NCI-H2029 (cell line): Measurements from ENCODE around the gene ADGRA1.

Source experiments
- DNase-seq: peaks from one replicate; lab custom pipeline; 2025; lab: John Stamatoyannopoulos, UW

Gene ADGRA1

GRCh38 chr10:133056001-133056400, 31.7 kb upstream of the ADGRA1 start:
- DNase-seq: no peak

GRCh38 chr10:133056651-133057178, 31.0 kb upstream of the ADGRA1 start:
- DNase-seq: no peak

GRCh38 chr10:133058331-133059092, 29.2 kb upstream of the ADGRA1 start:
- no peak for DNase-seq

- DNase-seq: no peak
Observed at GRCh38 chr10:133059093-133059470, 28.6 kb upstream of the ADGRA1 start.

- DNase-seq: no peak
Observed at GRCh38 chr10:133059571-133059970, 28.2 kb upstream of the ADGRA1 start.

- no peak for DNase-seq
Observed at GRCh38 chr10:133060022-133060421, 27.7 kb upstream of the ADGRA1 start.

- no peak for DNase-seq
Observed at GRCh38 chr10:133060466-133060865, 27.3 kb upstream of the ADGRA1 start.

GRCh38 chr10:133060881-133061280, 26.8 kb upstream of the ADGRA1 start:
- DNase-seq: no peak

GRCh38 chr10:133061296-133062038, 26.3 kb upstream of the ADGRA1 start:
- DNase-seq: no peak

- no peak for DNase-seq
Observed at GRCh38 chr10:133062085-133062484, 25.6 kb upstream of the ADGRA1 start.

GRCh38 chr10:133062635-133063034, 25.1 kb upstream of the ADGRA1 start:
- no peak for DNase-seq

- no peak for DNase-seq
Observed at GRCh38 chr10:133067149-133068105, 20.3 kb upstream of the ADGRA1 start.

- no peak for DNase-seq
Observed at GRCh38 chr10:133068111-133069032, 19.4 kb upstream of the ADGRA1 start.

GRCh38 chr10:133069033-133069525, 18.6 kb upstream of the ADGRA1 start:
- no peak for DNase-seq

GRCh38 chr10:133070405-133070804, 17.3 kb upstream of the ADGRA1 start:
- DNase-seq: no peak

GRCh38 chr10:133070810-133071209, 16.9 kb upstream of the ADGRA1 start:
- no peak for DNase-seq

GRCh38 chr10:133071733-133072132, 16.0 kb upstream of the ADGRA1 start:
- DNase-seq: no peak

- no peak for DNase-seq
Observed at GRCh38 chr10:133072196-133072595, 15.5 kb upstream of the ADGRA1 start.

GRCh38 chr10:133072720-133073390, 14.9 kb upstream of the ADGRA1 start:
- no peak for DNase-seq
